GM21737 (cell line): ENCODE results near the gene FAM81A.
"Not testable (repeated sequence)": the region's sequence is repeated elsewhere in the genome, so short reads cannot be mapped to it uniquely, and the experiment has no call there.

Experiments
- ATAC-seq: cut with Tn5 transposase; IDR thresholded peaks from one replicate; pipeline ENCODE4 v1.9.1; 2021; ENCODE audit warnings: mild to moderate bottlenecking, moderate library complexity; ENCODE audit not compliant: unreplicated experiment

The FAM81A gene

GRCh38 chr15:59437817-59438624, at the start of gene FAM81A:
TSS of gene FAM81A (plus strand) at chr15:59438186. CDS start at chr15:59458627, 20,441 bp downstream.
- peak; percentile 74 for ATAC-seq

- ATAC-seq = no peak
These were observed 49.3 kb upstream of the FAM81A start for GRCh38 chr15:59388670-59389069.

GRCh38 chr15:59392299-59392698, 45.7 kb upstream of the FAM81A start:
- no peak for ATAC-seq

GRCh38 chr15:59394166-59394661, 43.8 kb upstream of the FAM81A start:
- no peak for ATAC-seq

- ATAC-seq = no peak
These were observed 41.8 kb upstream of the FAM81A start for GRCh38 chr15:59396211-59396610.

- no peak for ATAC-seq
These were observed 41.3 kb upstream of the FAM81A start for GRCh38 chr15:59396679-59397078.

- ATAC-seq = no peak
These were observed 39.8 kb upstream of the FAM81A start for GRCh38 chr15:59398220-59398619.

- ATAC-seq = peak; percentile 82
These were observed 38.4 kb upstream of the FAM81A start for GRCh38 chr15:59399465-59400102.

GRCh38 chr15:59400103-59400813, 37.7 kb upstream of the FAM81A start:
- ATAC-seq = peak; percentile 14

- not testable (repeated sequence) for ATAC-seq
These were observed 36.7 kb upstream of the FAM81A start for GRCh38 chr15:59401051-59401823.

- no peak for ATAC-seq
These were observed 36.0 kb upstream of the FAM81A start for GRCh38 chr15:59401824-59402569.

GRCh38 chr15:59405079-59405478, 32.9 kb upstream of the FAM81A start:
- no peak for ATAC-seq

GRCh38 chr15:59406446-59406845, 31.5 kb upstream of the FAM81A start:
- no peak for ATAC-seq

GRCh38 chr15:59407946-59408345, 30.0 kb upstream of the FAM81A start:
- no peak for ATAC-seq

- no peak for ATAC-seq
These were observed 27.5 kb upstream of the FAM81A start for GRCh38 chr15:59410391-59410896.

- no peak for ATAC-seq
These were observed 24.4 kb upstream of the FAM81A start for GRCh38 chr15:59413577-59413976.

GRCh38 chr15:59416816-59417215, 21.2 kb upstream of the FAM81A start:
- ATAC-seq = no peak

GRCh38 chr15:59419170-59419569, 18.8 kb upstream of the FAM81A start:
- ATAC-seq = no peak

GRCh38 chr15:59420108-59420507, 17.9 kb upstream of the FAM81A start:
- no peak for ATAC-seq
